Prostate gland (tissue), 2 donors: ENCODE results near the gene SCAMP3.

Source experiments
- POLR2AphosphoS5 ChIP-seq: sonication (generic); formaldehyde crosslinking; IDR thresholded peaks from one replicate; pipeline ENCODE4 v1.6.1; 2017; ENCODE audit warnings: antibody characterized with exemption
- TF ChIP-seq, protein P1 (sequence below), 4 experiments: fragments of 200-600 bp in 2 of 4; fragments of 450-650 bp in 2 of 4; sonication (generic) in 2 of 4; IDR thresholded peaks; 1 replicate in 3 of 4; 2 replicates in 1 of 4; pipeline ENCODE4 v1.5.1; 2016 to 2019; ENCODE audit warnings: antibody characterized with exemption in 4 of 4, mild to moderate bottlenecking in 2 of 4, moderate library complexity in 2 of 4

DNA sequence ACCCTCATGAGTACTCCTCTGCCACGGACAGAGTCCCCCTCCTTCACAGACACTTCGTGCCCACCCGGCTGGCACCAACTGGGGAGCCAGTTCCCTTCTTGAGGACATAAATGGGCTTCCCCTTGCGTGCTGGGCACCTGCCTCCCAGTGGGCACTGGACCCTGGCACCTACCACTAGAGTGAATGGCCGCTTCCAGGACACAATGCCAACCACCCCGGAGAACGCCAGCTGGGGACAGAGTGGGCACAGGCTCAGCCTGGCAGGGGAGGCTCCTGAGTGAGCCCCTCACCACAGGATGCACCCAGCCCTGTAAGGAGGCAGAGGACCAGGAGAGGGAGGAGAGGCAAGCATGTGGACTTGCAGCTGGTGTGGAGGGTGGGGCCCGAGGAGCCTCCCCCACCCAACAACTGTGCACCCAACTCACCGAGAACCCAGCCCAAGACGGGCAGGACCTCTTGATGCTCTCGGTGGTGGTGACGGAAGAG lies 7.9 kb downstream of the SCAMP3 start:
- TF ChIP-seq, protein P1, sequence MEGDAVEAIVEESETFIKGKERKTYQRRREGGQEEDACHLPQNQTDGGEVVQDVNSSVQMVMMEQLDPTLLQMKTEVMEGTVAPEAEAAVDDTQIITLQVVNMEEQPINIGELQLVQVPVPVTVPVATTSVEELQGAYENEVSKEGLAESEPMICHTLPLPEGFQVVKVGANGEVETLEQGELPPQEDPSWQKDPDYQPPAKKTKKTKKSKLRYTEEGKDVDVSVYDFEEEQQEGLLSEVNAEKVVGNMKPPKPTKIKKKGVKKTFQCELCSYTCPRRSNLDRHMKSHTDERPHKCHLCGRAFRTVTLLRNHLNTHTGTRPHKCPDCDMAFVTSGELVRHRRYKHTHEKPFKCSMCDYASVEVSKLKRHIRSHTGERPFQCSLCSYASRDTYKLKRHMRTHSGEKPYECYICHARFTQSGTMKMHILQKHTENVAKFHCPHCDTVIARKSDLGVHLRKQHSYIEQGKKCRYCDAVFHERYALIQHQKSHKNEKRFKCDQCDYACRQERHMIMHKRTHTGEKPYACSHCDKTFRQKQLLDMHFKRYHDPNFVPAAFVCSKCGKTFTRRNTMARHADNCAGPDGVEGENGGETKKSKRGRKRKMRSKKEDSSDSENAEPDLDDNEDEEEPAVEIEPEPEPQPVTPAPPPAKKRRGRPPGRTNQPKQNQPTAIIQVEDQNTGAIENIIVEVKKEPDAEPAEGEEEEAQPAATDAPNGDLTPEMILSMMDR (IDR thresholded peaks at IDR 0.05), result no peak
- no peak for TF ChIP-seq POLR2AphosphoS5
